DMS114 treated with DMSO at 0.1 percent for 48 hours (cell line): ENCODE measurements around the gene FAM13B.

Source experiments
- DNase-seq: peaks from one replicate; lab custom pipeline; 2025; ENCODE audit not compliant: unreplicated experiment; lab: John Stamatoyannopoulos, UW

The FAM13B gene

DNA sequence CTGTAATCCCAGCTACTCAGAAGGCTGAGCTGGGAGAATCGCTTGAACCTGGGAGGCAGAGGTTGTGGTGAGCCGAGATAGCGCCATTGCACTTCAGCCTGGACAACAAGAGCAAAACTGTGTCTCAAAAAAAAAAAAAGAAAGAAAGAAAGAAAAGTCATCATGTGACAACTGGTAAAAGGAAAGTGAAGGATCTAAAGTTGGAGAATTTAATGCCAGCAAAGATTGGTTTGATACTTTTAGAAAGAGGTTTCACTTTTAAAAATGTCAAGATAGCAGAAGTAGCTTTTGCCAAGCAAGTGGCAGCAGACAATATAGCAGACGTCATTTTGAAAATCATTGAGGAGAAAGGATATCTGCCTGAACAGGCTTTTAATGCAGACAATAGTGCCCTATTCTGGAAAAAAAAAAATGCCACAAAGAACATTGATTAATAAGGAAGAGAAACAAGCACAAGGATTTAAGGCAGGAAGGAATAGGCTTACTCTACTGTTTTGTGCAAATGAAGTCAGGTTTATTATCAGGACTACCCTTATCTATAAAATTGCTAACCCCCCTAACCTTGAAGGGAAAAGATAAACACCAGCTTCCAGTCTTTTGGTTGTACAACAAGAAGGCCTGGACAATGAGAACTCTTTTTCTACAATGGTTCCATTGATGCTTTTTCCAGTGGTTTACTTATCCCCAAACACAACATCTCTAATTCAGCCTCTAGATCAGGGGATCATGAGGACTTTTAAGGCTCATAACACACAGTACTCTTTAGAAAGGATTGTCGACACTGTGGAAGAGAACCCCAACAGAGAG, 131.7 kb downstream of the FAM13B start:
- DNase-seq: no peak

DNA sequence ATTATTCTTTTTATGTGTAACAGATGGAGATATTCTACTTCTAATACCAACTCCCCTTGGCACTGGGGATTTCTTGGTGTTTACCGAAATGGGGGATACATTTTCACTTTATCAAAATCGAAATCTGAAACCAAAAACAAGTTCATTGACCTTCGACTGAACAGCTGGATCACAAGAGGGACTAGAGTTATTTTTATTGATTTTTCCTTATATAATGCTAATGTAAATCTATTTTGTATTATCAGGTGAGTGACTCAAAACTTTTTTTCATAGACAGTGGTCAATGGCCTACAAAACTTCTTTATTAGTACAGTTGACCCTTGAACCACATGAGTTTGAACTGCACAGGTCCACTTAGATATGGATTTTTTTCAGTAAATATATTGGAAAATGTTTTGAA, 133.4 kb downstream of the FAM13B start:
- DNase-seq: no peak

DNA sequence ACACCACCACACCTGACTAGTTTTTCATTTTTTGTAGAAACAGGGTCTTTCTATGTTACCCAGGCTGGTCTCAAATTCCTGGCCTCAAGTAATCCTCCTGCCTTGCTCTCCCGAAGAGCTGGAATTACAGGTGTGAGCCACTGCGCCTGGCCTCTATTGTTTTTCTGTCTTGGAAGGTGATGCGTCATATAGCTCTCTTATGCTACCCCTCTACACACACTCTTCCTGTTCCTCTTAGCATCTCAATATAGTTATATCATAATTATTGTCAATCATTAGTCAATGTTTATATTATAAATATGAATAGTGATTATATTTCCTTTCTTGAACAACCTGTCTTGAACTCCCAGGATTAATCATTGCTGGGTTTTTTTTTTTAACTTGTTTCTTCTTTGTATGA, 136.3 kb downstream of the FAM13B start:
- DNase-seq: no peak

DNA sequence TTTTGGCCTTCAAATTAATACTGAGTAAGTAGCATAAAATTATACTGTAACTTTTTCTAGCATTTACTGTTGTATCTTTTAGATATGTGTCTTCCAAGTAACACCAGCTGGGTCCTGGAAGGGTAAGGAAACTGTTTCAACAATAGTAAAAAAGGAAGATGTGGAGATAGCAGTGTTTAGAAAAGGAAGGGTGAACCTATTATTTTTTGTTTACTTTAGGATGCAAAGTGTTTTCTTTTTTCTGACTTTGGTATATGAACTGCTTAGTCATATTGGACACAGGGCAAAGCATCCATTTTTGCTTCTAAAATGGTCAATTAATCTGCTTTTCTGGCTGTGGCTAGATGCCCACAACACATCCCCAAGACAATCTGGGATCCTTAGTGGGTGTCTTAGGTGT, 138.3 kb downstream of the FAM13B start:
- no peak for DNase-seq

DNA sequence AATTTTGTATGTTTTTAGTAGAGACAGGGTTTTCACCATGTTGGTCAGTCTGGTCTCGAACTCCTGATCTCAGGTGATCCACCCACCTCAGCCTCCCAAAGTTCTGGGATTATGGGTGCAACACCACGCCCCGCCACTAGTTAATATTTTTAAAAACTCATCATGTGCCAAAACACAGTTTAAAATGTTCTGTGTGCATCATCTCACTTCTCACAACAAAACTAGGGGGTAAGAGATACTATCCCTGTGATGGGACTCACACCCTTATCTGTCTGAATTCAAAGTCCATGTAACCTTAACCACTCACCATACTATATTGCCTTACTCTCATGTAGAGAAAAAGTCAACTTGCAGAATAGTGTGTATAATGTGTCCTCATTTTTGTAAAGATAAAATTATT, 141.0 kb downstream of the FAM13B start:
- DNase-seq: no peak

DNA sequence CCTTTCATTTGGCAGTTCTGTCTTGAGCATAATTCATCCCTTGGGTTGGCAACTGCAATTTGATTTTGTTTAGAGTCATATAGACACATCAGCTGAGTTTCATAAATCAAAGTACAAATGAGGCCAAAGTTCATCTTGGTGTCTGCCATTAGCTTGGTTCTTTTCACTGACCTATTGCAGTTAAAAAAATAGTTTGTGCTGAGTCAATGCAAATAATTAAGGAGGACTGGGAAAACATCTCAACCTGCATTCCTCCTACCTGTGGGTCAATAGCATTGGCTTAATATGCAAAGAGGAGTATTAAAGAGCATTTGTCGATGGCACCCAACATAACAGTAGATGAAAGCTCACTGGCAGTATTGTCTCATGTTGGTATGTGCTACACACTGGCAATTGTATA, 142.0 kb downstream of the FAM13B start:
- DNase-seq: no peak

DNA sequence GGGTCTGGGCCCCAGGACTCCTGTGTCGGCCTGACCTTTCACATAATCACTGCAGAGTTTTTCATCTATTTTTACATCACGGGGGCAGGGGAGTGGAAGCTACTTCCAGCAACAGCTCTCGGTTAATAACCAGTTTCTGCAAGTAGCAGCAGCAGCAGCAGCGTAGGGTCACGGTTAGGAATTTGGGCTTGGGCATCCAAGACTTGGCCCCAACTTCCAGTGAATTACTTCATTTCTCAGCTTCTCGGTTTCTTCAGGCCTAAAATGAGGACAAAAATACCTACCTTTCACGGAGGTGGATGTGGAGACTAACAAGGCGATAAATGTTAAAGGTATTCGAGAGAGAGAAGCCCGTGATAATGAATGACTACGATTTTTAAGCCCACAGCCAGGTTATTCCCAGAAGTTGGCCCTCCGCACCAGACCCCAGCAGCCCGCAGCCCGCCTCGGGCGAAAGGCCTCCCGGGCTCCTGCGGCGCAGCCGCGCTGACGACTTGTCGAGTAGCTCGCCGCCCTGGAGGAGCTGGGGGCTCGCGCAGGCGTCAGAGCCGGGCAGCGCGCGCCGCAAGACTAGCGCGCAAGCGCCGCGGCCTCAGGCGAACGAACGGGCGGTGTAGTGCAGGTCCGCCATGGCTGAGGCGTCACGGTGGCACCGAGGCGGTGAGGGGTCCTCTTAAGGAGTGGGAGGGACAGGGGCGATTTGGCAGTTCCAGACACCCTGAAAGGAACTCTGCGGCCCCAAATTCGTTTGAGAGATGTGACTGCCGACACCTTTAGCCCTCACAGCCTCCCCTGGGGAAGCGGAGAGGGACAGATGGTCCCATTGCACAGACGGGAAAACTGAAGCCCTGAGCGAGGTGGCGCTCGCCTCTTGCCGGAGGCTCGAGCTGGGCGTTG, 143.8 kb downstream of the FAM13B start, which contains the start of gene PKD2L2:
TSS of gene PKD2L2 (plus strand) at position 595 of the 897 bp plus-strand sequence. CDS start at position 630, 35 bp downstream.
- DNase-seq: peak; percentile 90

DNA sequence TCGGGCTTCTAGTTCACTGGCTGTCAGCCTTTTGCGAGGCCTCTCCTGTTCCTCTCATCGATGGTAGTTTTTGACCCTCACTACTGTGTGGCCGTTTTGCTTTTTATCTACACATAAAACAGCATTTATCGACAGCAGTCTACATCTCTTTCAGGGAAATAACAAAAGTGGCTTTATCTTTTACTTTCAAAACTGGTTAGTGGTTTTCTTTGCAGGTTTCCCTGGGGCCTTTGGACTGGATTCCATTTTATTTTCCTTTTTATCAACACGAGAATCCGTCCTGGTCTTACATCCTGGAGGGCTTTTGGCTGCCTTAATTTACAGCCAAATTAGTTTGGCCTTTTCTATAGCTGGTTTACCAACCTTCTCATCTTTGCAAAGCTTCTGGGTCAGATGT, 144.4 kb downstream of the FAM13B start:
- no peak for DNase-seq
